ENCODE data around the gene CAMK1D. TPM values are rescaled to one million over a fixed set of nuclear protein-coding genes. Genes with fewer than 3 reads are reported as not detected.

CAMK1D gene
- total RNA-seq, 1 donor from 2014 or later = 7.4 TPM

DNA sequence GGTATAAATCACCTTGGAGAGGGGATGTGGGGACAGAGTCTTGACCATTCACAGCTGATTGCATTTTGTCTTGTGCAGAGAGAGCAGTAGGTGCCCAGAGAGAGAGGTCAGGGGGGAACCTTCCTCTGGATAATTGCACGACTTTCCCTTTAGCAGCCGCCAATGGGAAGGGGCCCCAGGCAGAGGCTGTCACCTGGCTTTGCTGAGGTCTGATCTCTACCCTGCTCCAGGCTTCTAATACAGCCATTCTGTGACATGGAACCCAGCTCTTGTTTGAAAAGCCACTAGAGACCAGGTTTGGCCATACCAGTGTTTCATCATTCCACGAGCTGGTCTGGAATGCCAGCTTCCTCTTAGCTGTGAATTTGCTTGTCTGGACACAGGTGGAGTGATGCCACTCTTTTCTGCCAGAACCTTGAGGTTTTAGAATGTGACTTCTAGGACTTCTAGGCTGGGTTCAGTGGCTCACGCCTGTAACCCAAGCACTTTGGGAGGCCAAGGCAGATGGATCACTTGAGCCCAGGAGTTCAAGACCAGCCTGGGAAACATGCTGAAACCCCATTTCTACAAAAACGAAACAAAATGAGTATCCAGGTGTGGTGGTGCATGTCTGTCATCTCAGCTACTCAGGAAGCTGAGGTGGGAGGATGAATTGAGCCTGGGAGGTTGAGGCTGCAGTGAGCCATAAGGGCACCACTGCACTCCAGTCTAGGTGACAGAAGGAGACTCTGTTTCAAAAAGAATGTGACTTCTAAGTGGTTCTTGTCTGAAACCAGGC lies 159.9 kb downstream of the CAMK1D start:
- H3K27ac Mint-ChIP-seq = no peak overlapping the region
- no peak for DNase-seq (ENCODE audit: low spot score)
- intact Hi-C loops (cut with micrococcal nuclease) = no loop called here
- H3K9me3 Mint-ChIP-seq = no peaks in the 10 kb centered on the region
- no peak overlapping the region for H3K4me3 Mint-ChIP-seq
- peaks cover 10% of the 10 kb centered on the region for H3K27me3 Mint-ChIP-seq (ENCODE audit: insufficient read depth)
- H3K36me3 Mint-ChIP-seq (ENCODE audit: low read depth) = no peaks in the 10 kb centered on the region
- peaks cover 53% of the 10 kb centered on the region for H3K4me1 Mint-ChIP-seq (ENCODE audit: low read depth)

DNA sequence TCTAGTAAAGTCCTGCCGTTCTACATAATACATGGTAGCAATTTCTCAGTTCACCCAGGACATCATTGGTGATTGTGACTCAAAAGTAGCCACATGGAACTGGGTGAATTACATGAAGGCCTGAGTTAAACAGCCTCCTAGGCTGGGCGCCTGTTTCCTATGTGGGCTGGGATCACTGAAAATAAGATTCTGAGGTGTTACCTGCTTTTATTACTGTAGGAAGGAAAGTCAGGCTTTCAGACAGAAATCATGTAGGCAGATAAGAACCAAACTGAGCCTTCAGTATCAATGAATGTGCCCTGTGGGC lies 160.4 kb downstream of the CAMK1D start:
- Mint-ChIP-seq H3K9me3 (no peaks in the 10 kb centered on the region), H3K27ac (no peak overlapping the region), H3K36me3 (ENCODE audit: low read depth) (no peaks in the 10 kb centered on the region), H3K27me3 (ENCODE audit: insufficient read depth) (peaks cover 9% of the 10 kb centered on the region), H3K4me1 (ENCODE audit: low read depth) (peaks cover 54% of the 10 kb centered on the region), H3K4me3 (no peak overlapping the region)
- DNase-seq (ENCODE audit: low spot score) = no peak
- intact Hi-C loops (cut with micrococcal nuclease) = loop anchor here (5.0 kb wide), 1 partner anchor 148 kb away; no protein-coding TSS in a partner anchor

DNA sequence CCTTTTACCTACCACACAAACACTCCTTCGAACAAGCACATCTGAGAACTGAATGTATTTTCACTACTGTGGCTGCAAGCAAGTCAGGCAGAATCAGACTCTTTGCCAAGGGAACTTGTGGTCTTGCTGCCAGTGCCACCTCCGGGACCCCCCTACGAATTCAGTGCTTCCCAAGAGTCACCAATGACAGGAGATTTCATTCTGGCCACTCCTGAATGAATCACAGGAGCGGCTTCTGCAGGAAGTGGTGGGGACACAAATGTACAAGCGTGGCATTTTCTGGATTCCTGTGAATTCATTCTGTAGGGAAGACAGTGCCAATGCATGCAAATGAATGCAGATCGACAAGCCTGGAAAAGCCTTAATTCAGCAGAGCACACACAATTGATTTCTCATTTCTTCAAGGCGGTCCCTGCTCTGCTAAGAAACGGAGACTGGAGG lies 161.2 kb downstream of the CAMK1D start:
- H3K27me3 Mint-ChIP-seq (ENCODE audit: insufficient read depth) = peaks cover 6% of the 10 kb centered on the region
- no peaks in the 10 kb centered on the region for H3K36me3 Mint-ChIP-seq (ENCODE audit: low read depth)
- no peaks in the 10 kb centered on the region for H3K9me3 Mint-ChIP-seq
- H3K27ac Mint-ChIP-seq = peak overlapping the region; percentile 43
- intact Hi-C loops (cut with micrococcal nuclease) = loop anchor here (5.0 kb wide), 1 partner anchor 147 kb away; no protein-coding TSS in a partner anchor
- H3K4me1 Mint-ChIP-seq (ENCODE audit: low read depth) = peaks cover 46% of the 10 kb centered on the region
- H3K4me3 Mint-ChIP-seq = no peak overlapping the region
- DNase-seq (ENCODE audit: low spot score) = no peak

DNA sequence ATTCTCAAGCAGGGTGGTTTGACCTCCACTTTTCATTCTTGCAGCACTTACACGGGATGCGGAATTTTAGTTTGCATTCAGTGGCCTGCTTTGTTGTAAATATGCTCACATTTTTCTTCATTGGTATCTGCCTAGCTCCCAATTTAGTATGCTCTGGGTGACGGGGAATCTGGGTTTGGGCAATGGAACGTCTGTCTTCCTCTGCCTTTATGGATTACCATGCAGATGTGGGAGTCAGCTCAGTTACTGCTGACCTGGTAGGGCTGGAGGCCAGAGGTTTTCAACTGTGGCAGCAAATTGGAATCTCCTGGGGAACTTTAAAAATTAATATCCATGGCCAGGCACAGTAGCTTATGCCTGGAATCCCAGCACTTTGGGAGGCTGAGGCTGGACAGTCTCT lies 161.6 kb downstream of the CAMK1D start:
- intact Hi-C loops (cut with micrococcal nuclease) = loop anchor here (5.0 kb wide), 1 partner anchor 146 kb away; no protein-coding TSS in a partner anchor
- H3K27ac Mint-ChIP-seq = no peak overlapping the region

DNA sequence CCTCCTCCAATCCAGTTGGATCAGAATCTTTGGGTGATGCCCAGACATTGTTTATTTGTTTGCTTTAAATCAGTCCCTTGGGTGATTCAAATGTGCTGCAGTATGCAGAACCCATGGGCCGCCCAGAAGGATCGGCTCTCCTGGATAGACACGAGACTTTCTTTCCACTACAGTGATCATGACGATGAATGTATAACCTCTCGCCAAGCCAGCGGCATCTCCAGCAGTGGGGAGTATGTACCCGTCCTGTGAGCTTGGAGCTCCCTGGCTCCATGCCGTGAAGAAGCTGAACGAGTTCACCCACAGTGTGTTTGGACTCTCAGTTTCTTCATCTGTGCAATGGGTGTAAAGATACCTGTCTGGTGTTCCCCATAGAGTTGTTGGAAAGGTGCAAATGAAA lies 162.3 kb downstream of the CAMK1D start:
- Mint-ChIP-seq H3K4me1 (ENCODE audit: low read depth) (peaks cover 45% of the 10 kb centered on the region), H3K4me3 (no peak overlapping the region), H3K27me3 (ENCODE audit: insufficient read depth) (peaks cover 2% of the 10 kb centered on the region), H3K27ac (no peak overlapping the region), H3K9me3 (no peaks in the 10 kb centered on the region), H3K36me3 (ENCODE audit: low read depth) (no peaks in the 10 kb centered on the region)
- intact Hi-C loops (cut with micrococcal nuclease) = loop anchor here (5.0 kb wide), 1 partner anchor 146 kb away; no protein-coding TSS in a partner anchor
- DNase-seq (ENCODE audit: low spot score) = no peak

More for the DNA sequence above, 161.6 kb downstream of the CAMK1D start:
- Mint-ChIP-seq H3K9me3 (no peaks in the 10 kb centered on the region), H3K4me3 (no peak overlapping the region), H3K27me3 (ENCODE audit: insufficient read depth) (peaks cover 2% of the 10 kb centered on the region), H3K4me1 (ENCODE audit: low read depth) (peaks cover 45% of the 10 kb centered on the region), H3K36me3 (ENCODE audit: low read depth) (no peaks in the 10 kb centered on the region)
- DNase-seq (ENCODE audit: low spot score) = no peak

DNA sequence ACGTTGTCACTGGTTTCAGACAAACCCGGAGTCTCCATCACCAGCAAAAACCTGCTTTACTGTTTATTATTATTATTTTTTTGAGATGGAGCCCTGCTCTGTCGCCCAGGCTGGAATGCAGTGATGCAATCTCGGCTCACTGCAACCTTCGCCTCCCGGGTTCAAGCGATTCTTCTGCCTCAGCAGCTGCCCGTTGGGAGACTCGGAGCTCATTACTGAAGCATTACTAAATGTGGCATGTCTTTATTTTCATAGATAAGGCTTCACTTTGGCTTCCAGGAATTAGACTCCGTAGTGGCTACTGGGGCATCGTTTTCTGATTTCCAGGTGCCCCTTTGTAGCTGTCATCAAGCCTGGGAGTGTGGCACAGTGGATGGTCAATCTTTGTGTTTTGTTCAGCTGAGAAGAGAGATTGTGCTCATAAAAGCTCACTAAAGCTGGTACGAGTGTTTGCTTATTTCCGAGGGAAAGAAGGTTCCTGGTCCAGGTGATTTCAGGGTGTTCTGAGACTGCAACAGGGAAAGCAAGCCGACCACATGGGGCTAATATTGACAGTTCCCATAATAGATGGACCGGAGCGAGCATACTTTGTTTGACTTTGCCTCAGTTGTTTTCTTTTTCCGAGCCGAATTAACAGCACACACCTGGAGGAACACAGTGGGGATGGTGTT lies 163.1 kb downstream of the CAMK1D start:
- Mint-ChIP-seq H3K27ac (no peak overlapping the region), H3K9me3 (no peaks in the 10 kb centered on the region), H3K36me3 (ENCODE audit: low read depth) (no peaks in the 10 kb centered on the region), H3K4me3 (no peak overlapping the region), H3K4me1 (ENCODE audit: low read depth) (peaks cover 39% of the 10 kb centered on the region), H3K27me3 (ENCODE audit: insufficient read depth) (peaks cover 2% of the 10 kb centered on the region)
- DNase-seq (ENCODE audit: low spot score) = no peak
- intact Hi-C loops (cut with micrococcal nuclease) = loop anchor here (5.0 kb wide), 1 partner anchor 145 kb away; no protein-coding TSS in a partner anchor

DNA sequence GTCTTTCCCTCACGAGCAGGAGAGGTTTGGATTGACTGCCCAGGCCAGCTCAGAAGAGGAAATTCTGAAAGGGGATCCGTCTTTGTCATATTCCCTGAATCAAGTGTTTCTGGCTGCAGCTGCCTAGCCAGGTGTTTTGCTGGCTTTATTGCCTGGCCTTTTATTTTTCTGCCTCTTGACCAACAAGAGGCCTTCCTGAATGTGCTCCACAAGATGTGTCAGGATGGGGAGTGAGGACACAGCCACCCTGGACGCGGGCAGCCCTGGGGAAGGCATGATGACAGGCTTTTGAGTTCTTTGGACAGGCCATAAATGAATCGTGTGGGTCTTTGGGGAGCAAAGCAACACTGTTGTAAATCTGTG lies 163.6 kb downstream of the CAMK1D start:
- intact Hi-C loops (cut with micrococcal nuclease) = loop anchor here (5.0 kb wide), 1 partner anchor 144 kb away; no protein-coding TSS in a partner anchor
- DNase-seq (ENCODE audit: low spot score) = no peak
- H3K4me3 Mint-ChIP-seq = no peak overlapping the region
- H3K36me3 Mint-ChIP-seq (ENCODE audit: low read depth) = no peaks in the 10 kb centered on the region
- H3K9me3 Mint-ChIP-seq = no peaks in the 10 kb centered on the region
- H3K27ac Mint-ChIP-seq = no peak overlapping the region
- H3K4me1 Mint-ChIP-seq (ENCODE audit: low read depth) = peaks cover 34% of the 10 kb centered on the region
- peaks cover 2% of the 10 kb centered on the region for H3K27me3 Mint-ChIP-seq (ENCODE audit: insufficient read depth)

DNA sequence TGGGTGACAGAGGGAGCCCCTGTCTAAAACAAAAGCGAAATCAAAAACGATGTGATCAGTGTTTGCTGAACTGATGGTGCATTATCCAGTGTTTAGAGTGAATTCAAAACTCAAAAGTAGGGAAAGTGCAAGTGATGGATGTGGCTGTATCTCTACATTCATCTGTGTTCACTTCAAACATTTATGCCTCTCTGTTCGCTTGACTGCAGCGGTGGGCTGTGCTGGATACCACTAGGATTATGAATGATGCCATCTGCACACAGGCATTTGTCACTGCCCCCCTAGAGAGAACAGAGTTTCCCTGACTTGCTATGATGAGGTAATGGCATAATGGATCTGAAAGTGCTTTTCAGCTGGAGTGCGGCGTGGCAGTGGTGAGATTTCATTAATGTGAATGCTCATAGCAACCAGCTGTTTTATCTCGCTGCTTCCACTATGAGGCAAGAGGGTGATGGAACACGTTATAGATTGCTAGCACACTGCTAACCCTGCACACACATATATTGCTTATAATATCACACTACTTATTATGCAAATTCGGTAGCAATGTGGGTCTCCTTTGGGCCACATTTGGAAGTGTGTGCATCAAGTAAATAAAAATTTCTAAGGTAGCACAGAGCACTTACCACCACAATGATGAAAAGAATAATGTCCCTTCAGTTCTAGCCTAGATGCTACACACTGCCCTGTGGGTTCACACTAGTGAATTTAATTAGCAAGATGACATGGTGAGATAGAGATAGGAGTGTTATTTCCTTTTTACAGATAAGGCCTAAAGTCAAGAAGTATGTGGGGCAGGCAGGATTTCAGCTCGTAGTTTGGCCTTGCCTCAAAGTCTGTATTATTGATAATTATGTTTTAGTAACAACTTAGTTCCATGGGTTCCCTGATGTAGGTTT lies 164.7 kb downstream of the CAMK1D start:
- H3K27me3 Mint-ChIP-seq (ENCODE audit: insufficient read depth) = peaks cover 2% of the 10 kb centered on the region
- no peak overlapping the region for H3K27ac Mint-ChIP-seq
- H3K4me3 Mint-ChIP-seq = no peak overlapping the region
- DNase-seq (ENCODE audit: low spot score) = no peak
- H3K4me1 Mint-ChIP-seq (ENCODE audit: low read depth) = peaks cover 24% of the 10 kb centered on the region
- no peaks in the 10 kb centered on the region for H3K36me3 Mint-ChIP-seq (ENCODE audit: low read depth)
- intact Hi-C loops (cut with micrococcal nuclease) = loop anchor here (5.0 kb wide), 1 partner anchor 143 kb away; no protein-coding TSS in a partner anchor
- H3K9me3 Mint-ChIP-seq = no peaks in the 10 kb centered on the region

DNA sequence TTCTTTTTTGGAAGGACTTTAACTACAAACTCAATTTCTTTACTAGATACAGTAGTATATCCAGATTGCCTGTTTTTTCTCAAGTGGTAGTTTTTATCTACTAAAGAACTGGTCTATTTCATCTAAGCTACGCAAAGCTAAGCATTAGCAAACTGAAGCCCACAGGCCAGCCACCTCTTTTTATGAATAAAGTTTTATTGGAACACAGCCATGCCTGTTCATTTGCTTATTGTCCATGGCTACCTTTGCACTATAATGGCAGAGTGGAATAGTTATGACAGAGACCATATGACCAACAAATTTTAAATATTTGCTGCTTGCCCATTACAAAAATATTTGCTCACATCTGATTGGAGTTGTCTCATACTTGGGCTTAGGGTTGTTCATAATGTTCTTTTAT lies 168.7 kb downstream of the CAMK1D start:
- H3K4me3 Mint-ChIP-seq = no peak overlapping the region
- H3K27ac Mint-ChIP-seq = no peak overlapping the region
- peaks cover 4% of the 10 kb centered on the region for H3K9me3 Mint-ChIP-seq
- peaks cover 4% of the 10 kb centered on the region for H3K4me1 Mint-ChIP-seq (ENCODE audit: low read depth)
- intact Hi-C loops (cut with micrococcal nuclease) = no loop called here
- no peaks in the 10 kb centered on the region for H3K27me3 Mint-ChIP-seq (ENCODE audit: insufficient read depth)
- H3K36me3 Mint-ChIP-seq (ENCODE audit: low read depth) = no peaks in the 10 kb centered on the region
- DNase-seq (ENCODE audit: low spot score) = no peak

DNA sequence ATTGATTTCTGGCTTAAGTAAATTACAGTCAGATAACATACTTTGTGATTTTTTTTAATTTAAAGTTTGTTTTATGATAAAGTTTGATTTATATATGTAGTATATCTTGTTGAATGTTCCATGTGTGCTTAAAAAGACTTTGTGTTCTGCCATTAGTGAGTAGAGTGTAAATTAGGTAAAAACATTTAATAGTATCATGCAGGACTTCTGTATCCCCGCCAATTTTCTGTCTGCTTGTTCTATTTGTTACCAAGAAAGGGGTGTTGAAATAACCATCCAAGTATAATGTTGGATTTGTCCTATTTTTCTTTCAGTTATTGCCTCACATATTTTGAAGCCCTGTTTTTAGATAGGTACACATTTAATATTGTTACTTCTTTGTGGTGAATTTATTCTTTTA lies 172.1 kb downstream of the CAMK1D start:
- peaks cover 2% of the 10 kb centered on the region for H3K36me3 Mint-ChIP-seq (ENCODE audit: low read depth)

DNA sequence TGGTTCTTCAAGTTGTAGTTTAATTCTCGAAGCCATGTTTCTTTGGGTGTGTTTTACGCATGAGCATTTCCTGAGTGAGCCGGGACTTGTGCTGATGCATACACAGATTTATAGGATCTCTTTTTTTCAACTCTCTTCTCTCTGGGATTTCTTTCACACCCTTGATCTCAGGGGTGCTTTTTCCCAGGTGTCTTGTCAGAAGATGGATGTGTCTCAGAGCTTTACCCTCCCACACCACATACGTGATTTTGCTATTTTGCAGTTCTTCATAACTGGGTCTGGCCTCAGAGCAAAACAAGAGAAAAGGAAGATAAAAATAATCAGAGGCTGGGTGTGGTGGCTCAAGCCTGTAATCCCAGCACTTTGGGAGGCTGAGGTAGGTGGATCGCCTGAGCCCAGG lies 177.0 kb downstream of the CAMK1D start:
- Mint-ChIP-seq H3K4me1 (ENCODE audit: low read depth) (no peaks in the 10 kb centered on the region), H3K36me3 (ENCODE audit: low read depth) (peaks cover 2% of the 10 kb centered on the region), H3K4me3 (no peak overlapping the region), H3K9me3 (peaks cover 8% of the 10 kb centered on the region), H3K27me3 (ENCODE audit: insufficient read depth) (peaks cover 4% of the 10 kb centered on the region), H3K27ac (no peak overlapping the region)
- intact Hi-C loops (cut with micrococcal nuclease) = no loop called here
- DNase-seq (ENCODE audit: low spot score) = no peak

More for the DNA sequence above, 172.1 kb downstream of the CAMK1D start:
- H3K4me1 Mint-ChIP-seq (ENCODE audit: low read depth) = no peaks in the 10 kb centered on the region
- no peak overlapping the region for H3K4me3 Mint-ChIP-seq
- H3K27me3 Mint-ChIP-seq (ENCODE audit: insufficient read depth) = peaks cover 4% of the 10 kb centered on the region
- peaks cover 12% of the 10 kb centered on the region for H3K9me3 Mint-ChIP-seq
- intact Hi-C loops (cut with micrococcal nuclease) = no loop called here
- DNase-seq (ENCODE audit: low spot score) = no peak
- no peak overlapping the region for H3K27ac Mint-ChIP-seq

DNA sequence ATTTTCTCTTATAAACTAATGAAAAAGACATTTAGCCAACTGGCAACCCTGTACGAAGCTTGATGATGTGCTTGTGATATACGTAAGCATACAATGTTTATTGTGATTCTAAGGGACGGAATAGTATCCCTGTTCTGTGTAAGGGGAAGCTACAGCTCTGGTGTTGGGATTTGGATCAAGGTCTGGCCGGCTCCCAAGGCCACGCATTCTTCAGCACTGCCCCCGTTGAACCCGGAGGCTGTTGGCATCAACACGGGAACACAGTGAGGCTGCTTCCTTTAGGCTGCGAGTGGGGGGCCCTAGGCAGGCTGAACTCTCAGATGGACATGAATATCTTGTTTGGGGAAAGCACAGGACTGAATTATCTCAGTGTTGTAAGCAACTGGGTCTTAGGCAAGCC lies 180.6 kb downstream of the CAMK1D start:
- no peak for DNase-seq (ENCODE audit: low spot score)
- intact Hi-C loops (cut with micrococcal nuclease) = no loop called here
- Mint-ChIP-seq H3K4me3 (no peak overlapping the region), H3K27ac (no peak overlapping the region), H3K27me3 (ENCODE audit: insufficient read depth) (peaks cover 2% of the 10 kb centered on the region), H3K9me3 (peaks cover 9% of the 10 kb centered on the region), H3K36me3 (ENCODE audit: low read depth) (peaks cover 2% of the 10 kb centered on the region), H3K4me1 (ENCODE audit: low read depth) (peaks cover 10% of the 10 kb centered on the region)

Data from activated T-helper 1 cell treated with anti-CD3 and anti-CD28 coated beads, Interleukin-12 subunit alpha, Interleukin-12 subunit beta, Interleukin-2, Interleukin-4 antibody, amounts not matched to agents 30 ng/mL and 10 ng/mL and 1 ng/mL, durations not matched to agents 14 hours and 24 hours and 36 hours (primary cell).